Fibroblast of the aortic adventitia (primary cell): ENCODE data around the gene MKLN1. TPM values are rescaled to one million over a fixed set of nuclear protein-coding genes. Genes with fewer than 3 reads are reported as not detected.
A peak's percentile ranks its signal among the peaks of the same experiment; 100 is the strongest.

Experiments used
- DNase-seq: peaks from one replicate; pipeline ENCODE4 v3.0.0-alpha.2; 2010; ENCODE audit warnings: low read depth
- H3K4me3 ChIP-seq: 2 replicates; pipeline ENCODE4 v1.5.1; 2011; ENCODE audit warnings: low read depth, mild to moderate bottlenecking, control low read depth, low read length, moderate library complexity
- total RNA-seq: library from RNA; depleted of rRNA; stranded (reverse); fragments of >200 nt; gene quantifications from 2 replicates; pipeline ENCODE4 v1.2.3, GENCODE V29; 2012; ENCODE audit warnings: low replicate concordance
- TF ChIP-seq, protein P1 (sequence below): IDR thresholded peaks from 2 replicates; pipeline ENCODE4 v1.5.1; 2011; ENCODE audit warnings: mild to moderate bottlenecking, low read length, control low read depth, inconsistent platforms; ENCODE audit not compliant: insufficient read depth

Gene MKLN1
- total RNA-seq, 1 donor = 71.9 TPM

DNA sequence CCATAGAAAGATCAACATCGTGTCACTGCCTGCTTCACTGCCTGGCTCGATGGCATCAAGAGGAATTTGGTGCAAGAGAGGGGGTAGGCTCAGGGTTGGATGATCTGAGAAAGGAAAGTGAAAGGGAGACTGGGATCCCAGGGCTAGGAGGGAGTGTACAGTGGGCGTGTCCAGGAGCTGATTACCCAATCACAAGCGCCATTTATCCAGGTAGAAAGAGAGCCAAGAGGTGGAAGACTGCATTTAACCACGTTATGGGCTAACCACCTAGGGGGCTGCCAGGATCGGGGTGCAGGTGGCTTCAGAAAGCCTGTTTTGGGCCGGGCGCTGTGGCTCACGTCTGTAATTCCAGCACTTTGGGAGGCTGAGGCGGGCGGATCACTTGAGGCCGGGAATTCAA lies 218.4 kb downstream of the MKLN1 start:
- peak; percentile 43 for DNase-seq
- H3K4me3 ChIP-seq = no peak overlapping the region
- TF ChIP-seq, protein P1, sequence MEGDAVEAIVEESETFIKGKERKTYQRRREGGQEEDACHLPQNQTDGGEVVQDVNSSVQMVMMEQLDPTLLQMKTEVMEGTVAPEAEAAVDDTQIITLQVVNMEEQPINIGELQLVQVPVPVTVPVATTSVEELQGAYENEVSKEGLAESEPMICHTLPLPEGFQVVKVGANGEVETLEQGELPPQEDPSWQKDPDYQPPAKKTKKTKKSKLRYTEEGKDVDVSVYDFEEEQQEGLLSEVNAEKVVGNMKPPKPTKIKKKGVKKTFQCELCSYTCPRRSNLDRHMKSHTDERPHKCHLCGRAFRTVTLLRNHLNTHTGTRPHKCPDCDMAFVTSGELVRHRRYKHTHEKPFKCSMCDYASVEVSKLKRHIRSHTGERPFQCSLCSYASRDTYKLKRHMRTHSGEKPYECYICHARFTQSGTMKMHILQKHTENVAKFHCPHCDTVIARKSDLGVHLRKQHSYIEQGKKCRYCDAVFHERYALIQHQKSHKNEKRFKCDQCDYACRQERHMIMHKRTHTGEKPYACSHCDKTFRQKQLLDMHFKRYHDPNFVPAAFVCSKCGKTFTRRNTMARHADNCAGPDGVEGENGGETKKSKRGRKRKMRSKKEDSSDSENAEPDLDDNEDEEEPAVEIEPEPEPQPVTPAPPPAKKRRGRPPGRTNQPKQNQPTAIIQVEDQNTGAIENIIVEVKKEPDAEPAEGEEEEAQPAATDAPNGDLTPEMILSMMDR = no peak

Other genes with a start within 250 kb of the MKLN1 start
- gene PODXL, start 228.8 kb downstream of the MKLN1 start, total RNA-seq = 2.3 and 7.3 TPM in 2 replicates